GM15510 (cell line): ENCODE measurements around the gene ZNF629.

ENCODE experiments used
- POLR2A ChIP-seq: IDR thresholded peaks from 3 replicates; pipeline ENCODE4 v1.6.1; 2011; ENCODE audit warnings: borderline replicate concordance; ENCODE audit not compliant: insufficient read length; ENCODE audit errors: extremely low read depth

The ZNF629 gene

DNA sequence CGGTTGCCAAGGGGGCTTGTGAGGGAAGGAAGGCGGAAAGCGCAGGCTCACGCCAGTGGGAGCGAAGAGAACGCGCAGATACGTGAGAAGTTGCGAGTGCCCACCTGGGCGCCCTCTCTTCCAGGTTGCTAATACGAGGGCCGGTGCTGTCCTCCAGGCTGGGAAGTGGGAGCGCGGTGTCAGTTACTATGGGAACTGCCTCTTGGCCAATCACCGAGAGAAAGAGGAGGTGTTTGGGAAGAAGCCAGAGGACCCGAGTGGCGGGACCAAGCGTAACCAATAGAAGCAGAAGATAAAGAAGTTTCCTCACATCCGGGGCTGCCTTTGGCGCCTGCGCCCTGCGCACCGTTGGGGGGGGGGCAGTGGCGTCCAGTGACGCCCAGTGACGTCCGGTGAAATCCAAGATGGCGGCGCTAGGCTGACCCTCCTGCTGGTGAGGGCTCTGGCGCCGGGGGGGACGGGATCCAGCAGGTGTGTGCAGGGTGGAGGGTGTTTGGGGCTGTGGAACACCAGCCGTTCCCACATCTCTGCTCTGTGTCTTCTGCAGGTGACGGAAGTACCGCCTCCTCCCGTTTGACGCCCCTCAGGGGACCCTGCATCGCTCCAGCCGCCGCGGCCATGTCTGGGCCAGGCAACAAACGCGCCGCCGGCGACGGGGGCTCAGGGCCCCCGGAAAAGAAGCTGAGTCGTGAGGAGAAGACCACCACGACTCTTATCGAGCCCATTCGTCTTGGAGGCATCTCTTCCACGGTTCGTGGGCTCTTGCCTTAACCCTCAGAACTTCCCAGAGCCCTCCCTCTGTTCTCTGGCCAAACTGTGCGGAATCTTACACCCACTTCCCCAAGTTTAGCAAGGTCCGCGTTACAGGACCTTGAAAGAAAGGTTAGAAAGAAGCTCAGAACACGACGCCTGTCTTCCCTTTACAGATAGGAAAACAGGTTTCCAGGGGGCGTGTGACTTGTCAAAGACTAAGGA lies 24.8 kb downstream of the ZNF629 start, which contains the start of the genes CFAP119 and RNF40:
Gene CFAP119 (minus strand): TSS at position 135 of the 975 bp plus-strand sequence. CDS start 314 bp downstream, outside the sequence.
Gene RNF40 (plus strand): TSS at position 395 of the 975 bp plus-strand sequence. CDS start 224 bp downstream, at position 619.
- peak; percentile 87 for TF ChIP-seq POLR2A

DNA sequence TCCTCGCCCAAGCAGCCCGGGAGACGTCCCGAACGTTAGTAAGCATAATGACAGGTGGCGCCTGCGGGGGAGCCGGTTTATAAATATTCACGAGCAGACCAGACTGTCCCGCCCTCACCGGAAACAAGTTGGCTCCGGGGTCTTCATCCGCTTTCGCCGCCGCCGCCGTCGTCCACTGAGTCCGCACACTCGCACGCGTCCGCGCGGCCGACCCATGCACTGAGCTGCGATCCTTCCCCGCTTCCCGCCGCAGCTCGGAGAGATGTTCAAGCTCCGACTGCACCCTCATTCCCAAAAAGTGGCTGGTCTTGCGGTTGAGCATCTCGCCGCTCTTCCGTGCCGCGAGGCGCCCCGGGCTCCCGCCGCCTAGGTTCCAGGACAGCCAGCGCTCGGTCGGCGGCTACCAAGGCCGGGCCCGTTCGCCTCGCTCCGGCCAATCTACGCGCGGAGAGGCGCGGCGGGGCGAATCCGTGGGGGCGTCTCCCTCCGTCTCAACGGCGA lies 25.5 kb downstream of the ZNF629 start:
- TF ChIP-seq POLR2A = peak; percentile 30

DNA sequence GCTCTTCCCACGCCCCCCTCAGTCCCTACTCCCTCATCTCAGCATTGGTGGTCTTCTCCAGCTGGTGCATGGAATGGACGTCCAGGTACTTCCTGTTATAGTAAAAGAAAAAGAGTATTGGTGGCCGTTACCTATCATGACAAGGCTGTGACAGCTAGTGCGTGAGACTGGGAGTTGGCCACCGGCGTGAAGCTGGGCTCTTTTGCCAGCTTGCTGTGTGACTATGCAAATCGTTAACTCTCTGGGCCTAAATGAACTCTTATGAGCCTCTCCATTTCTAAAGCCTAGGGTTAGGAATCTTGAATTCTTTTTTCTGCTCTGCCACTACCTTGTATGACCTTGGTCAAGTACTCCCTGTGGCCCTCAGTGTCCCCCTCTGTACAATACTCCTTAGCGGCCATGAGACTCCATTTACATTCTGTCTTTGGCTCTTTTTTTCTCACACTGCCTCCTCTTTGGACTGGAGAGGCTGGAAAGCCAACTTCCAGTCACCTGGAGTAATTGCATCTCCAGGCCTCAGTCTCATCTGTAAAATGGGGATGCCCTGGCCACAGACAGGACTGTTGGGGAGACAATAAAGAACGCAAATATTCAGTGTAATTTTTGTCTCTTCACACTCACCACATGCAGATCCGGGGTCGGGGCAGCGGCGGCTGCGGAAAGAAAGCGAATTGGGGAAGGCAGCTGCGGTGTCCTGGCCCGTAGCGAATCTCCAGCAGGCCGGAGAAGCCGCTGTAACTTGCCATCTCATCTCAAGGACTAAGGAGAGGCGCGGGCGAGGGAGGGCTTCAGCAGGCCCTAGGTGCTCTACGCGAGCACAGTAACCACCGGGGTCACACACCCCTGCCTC lies 26.2 kb downstream of the ZNF629 start:
- TF ChIP-seq POLR2A = no peak

DNA sequence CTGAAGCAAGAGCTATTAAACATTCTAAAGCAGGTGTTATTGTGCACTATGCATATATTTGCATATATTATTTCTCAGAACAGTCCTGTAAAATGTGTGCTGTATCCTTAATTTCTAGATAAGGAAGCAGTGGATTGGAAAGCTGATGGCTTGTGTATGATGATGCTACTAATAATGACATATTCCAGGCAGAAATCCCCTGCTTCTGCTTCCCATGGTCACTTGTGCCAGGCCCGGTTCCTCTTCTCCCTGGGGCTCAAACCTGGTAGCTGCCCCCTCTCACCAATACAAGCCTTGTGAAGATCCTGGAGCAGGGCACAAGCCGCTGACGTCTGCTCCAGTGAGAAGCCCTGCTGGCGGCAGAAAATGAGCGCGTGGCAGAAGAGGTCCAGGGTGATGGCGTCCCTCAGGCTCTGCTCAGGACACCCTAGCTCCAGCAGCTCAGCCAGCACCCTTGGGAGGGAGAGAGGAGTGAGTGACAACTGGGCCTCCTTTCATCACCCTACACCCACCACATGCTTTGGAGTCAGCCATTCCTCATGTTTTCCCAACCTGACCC lies 26.9 kb downstream of the ZNF629 start:
- TF ChIP-seq POLR2A = no peak

DNA sequence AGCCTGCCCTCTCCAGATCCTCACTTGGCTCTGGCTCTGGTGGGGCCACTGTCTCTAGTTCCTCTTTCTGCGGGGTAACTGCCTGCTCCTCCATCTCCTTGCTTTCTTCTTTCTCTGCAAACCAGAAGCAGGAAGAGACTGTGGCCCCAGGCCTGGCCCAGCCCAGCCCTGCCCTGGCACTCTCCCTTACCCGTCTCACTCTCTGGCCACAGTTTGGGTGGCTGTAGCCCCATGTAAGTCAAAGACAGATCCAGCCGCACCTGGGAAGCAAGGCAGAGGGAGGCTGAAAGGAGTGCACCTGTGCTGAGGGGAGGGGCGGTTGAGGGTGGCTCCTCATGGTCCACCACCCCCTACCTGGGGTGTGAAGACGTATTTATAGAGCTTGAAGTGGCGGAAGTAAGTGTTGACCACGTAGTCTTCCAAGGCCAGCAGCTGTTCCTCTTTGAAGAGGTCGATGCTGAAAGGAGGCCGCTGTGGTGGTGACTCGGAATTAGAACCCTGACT lies 28.0 kb downstream of the ZNF629 start:
- no peak for TF ChIP-seq POLR2A

DNA sequence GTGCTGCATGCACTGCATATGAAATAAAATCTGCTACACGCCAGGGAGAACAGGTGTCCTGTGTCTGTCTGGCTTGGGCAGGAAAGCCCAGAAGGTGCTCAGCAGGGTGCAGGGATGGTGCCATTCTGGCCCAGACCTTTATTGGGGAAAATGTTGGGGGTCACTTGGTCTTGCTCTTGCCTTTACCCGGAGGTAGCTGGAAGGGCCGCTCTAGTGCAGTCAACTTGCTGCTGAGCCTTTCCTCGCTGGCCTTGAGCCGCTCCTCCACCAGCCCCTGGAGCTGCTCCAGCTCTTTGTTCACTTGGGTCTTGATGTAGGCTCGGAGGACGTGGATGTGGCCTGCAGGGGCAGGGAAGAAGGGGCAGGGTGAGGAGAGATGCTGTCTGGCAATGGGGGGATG lies 29.7 kb downstream of the ZNF629 start:
- no peak for TF ChIP-seq POLR2A

DNA sequence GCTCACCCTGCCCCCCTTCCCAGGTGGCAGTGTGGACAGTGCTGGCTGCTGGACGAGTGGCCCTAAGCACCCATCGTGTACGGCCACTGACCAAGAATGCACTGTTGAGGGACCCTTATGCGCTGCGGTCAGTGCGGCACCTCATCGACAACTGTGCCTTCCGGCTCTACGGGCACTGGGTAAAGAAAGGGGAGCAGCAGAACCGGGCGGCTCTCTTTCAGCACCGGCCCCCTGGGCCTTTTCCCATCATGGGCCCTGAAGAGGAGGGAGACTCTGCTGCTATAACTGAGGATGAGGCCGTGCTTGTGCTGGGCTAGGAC lies 30.3 kb downstream of the ZNF629 start:
- no peak for TF ChIP-seq POLR2A

DNA sequence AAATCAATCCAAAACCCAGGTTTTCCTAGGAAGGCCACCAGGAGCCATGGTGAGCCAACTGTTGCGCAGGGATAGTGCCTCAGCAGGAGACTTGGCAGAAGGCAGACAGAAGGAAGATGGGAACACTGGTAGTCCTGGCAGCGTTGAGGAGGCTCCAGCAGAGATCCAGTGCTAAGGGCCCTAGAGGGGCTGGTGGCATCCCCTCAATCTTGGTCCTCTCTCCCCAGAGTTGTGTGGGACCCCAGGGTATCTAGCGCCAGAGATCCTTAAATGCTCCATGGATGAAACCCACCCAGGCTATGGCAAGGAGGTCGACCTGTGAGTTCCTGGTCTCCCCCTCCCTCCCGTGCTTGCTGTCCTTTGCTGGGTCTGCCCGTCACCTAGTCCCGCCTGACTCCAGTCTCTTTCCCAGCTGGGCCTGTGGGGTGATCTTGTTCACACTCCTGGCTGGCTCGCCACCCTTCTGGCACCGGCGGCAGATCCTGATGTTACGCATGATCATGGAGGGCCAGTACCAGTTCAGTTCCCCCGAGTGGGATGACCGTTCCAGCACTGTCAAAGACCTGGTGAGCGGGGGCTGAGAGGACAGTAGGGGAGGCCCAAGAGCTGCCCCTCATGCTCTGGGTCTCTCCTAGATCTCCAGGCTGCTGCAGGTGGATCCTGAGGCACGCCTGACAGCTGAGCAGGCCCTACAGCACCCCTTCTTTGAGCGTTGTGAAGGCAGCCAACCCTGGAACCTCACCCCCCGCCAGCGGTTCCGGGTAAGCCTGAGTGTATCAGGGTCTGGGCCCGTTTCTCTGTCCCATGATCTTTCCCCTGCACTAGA lies 30.8 kb downstream of the ZNF629 start:
- TF ChIP-seq POLR2A = no peak

DNA sequence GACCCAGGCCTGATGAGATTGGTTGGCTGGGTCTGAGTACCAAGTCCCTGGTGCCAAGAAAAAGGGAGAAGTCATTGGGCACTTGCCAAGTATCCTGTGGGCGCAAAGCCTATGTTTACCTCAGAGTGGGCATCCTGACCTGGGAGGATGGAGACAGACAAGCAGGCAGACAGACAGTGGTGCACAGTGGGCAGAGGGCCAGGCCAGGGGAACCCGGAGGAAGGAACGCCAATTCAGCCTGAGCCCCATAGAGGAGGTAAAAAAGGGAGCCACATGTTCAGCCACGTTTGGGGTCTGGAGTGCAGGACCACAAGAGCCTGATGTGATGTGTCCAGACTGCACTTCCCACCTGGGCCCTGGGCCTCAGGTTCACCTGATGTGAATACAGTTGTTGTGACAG lies 33.4 kb downstream of the ZNF629 start:
- TF ChIP-seq POLR2A = no peak

DNA sequence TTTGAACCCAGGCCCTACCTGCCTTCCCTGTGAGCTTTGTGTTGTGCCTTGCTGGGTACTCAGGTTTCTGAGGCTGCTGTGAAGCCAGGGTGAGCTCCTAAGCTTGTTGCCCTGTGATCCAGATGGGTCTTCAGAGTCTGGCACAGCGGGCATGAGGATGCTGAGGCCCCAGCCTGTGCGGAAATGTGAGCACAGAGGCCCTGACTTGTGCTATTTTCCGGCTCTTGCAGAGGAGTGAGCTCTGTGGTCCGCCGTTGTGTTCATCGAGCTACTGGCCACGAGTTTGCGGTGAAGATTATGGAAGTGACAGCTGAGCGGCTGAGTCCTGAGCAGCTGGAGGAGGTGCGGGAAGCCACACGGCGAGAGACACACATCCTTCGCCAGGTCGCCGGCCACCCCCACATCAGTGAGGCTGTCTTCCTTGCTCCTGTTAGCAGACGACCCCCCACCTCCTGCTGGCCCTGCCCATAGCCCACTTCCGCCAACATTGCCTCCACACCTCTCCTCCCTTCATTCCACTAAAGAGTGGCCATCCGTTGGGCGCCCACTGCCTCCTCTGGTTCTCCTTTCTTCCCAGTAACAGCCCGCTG lies 36.0 kb downstream of the ZNF629 start:
- no peak for TF ChIP-seq POLR2A

DNA sequence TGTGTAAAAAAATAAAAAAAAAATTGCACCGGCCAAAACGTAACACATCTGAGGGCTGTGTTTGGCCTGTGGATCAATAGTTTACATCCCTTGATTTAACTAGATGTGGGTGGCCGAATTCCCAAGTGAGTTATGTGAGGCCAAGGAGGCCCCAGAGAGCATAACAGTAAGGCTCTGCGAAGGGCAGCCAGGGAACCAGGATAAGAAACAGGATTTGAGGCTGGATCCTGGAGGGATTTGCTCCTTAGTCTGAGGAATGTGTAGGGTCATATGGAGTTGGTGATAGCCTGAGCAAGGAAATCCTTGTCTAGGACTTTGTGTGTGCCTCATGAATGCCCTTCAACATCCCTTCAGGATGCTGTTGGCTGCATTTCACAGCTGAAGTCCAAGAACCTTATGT lies 36.8 kb downstream of the ZNF629 start:
- no peak for TF ChIP-seq POLR2A

DNA sequence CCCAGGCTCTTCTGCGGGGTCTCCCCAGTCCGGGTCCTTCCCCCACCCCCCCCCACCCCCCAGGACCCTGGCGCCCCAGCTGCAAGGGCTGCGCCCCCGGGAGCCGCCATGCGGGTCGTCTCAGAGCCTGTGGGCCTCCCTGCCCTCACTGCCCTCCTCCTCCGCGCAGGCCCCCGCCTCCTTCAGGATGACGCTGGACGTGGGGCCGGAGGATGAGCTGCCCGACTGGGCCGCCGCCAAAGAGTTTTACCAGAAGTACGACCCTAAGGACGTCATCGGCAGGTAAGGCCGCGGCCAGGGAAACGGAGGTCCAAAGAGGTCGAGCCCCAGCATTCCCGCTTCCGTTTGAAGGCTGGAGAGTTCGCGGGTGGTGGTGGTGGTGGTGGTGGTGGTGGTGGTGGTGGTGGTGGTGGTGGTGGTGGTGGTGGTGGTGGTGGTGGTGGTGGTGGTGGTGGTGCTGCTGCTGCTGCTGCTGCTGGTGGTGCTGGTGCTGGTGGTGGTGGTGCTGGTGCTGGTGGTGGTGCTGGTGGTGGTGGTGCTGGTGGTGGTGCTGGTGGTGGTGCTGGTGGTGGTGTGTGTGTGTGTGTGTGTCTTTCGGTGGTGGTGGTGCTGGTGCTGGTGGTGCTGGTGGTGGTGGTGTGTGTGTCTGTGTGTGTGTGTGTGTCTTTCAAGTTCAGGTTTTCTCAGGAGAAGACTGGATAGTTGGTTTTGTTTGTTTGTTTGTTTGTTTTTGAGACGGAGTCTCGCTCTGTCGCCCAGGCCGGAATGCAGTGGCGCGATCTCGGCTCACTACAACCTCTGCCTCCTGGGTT lies 38.2 kb downstream of the ZNF629 start:
- no peak for TF ChIP-seq POLR2A
